Activated CD8-positive, alpha-beta T cell treated with anti-CD3 and anti-CD28 coated beads, Interleukin-2, amount 10 ng/mL, durations not matched to agents 7 days and 5 days (primary cell): ENCODE results near the gene AGAP1. TPM values are rescaled to one million over a fixed set of nuclear protein-coding genes. Genes with fewer than 3 reads are reported as not detected.

Experiments
- ATAC-seq: fragments of 150-1000 bp; cut with Tn5 transposase; one replicate; pipeline ENCODE4 v1.10.0; 2021; ENCODE audit warnings: moderate library complexity
- CTCF ChIA-PET: fragments of 350-600 bp; sonication (Branson Sonifier 250); formaldehyde crosslinking; loops from one replicate; lab custom pipeline; 2021; ENCODE audit warnings: antibody characterized with exemption; lab: Charles Lee
- POLR2A ChIA-PET: fragments of 350-600 bp; sonication (Branson Sonifier 250); formaldehyde crosslinking; loops from one replicate; lab custom pipeline; 2021; ENCODE audit warnings: antibody characterized with exemption; lab: Charles Lee
- DNase-seq: peaks from one replicate; pipeline ENCODE4 v3.0.0-alpha.2; 2020
- H3K27ac Mint-ChIP-seq: one replicate; pipeline ENCODE4 v1.8.0; 2021; ENCODE audit warnings: mild to moderate bottlenecking, mixed read lengths
- H3K27me3 Mint-ChIP-seq: one replicate; pipeline ENCODE4 v1.8.0; 2021; ENCODE audit warnings: low read depth, mixed read lengths
- H3K36me3 Mint-ChIP-seq: one replicate; pipeline ENCODE4 v1.8.0; 2021; ENCODE audit warnings: low read depth, mixed read lengths
- H3K4me1 Mint-ChIP-seq: one replicate; pipeline ENCODE4 v1.8.0; 2021; ENCODE audit warnings: low read depth, mixed read lengths
- H3K4me3 Mint-ChIP-seq: one replicate; pipeline ENCODE4 v1.8.0; 2021; ENCODE audit warnings: mild to moderate bottlenecking, mixed read lengths
- H3K9me3 Mint-ChIP-seq: one replicate; pipeline ENCODE4 v1.8.0; 2022; ENCODE audit warnings: mixed read lengths; ENCODE audit not compliant: insufficient read depth
- total RNA-seq, 2 experiments: library from RNA; stranded (reverse); gene quantifications; one replicate each; pipeline ENCODE4 v1.2.3, GENCODE V29; 2021

The AGAP1 gene
- total RNA-seq, 2 experiments from 2014 or later: 0.82 to 1.3 TPM

GRCh38 chr2:236167297-236168109 is 673.7 kb downstream of the AGAP1 start:
- peaks cover 7% of the 10 kb centered on the region for H3K4me1 Mint-ChIP-seq
- CTCF ChIA-PET: interaction anchor here (1.5 kb wide), 1 partner anchor 10 kb away, joined by 5 read pairs; no protein-coding TSS in a partner anchor
- peaks cover 59% of the 10 kb centered on the region for H3K27me3 Mint-ChIP-seq
- H3K4me3 Mint-ChIP-seq: no peak overlapping the region
- H3K36me3 Mint-ChIP-seq: peaks cover 15% of the 10 kb centered on the region
- DNase-seq (no peak), ATAC-seq (no peak)
- H3K9me3 Mint-ChIP-seq: no peaks in the 10 kb centered on the region
- H3K27ac Mint-ChIP-seq: no peak overlapping the region
- POLR2A ChIA-PET: no interaction called here

GRCh38 chr2:236168110-236169080 is 674.6 kb downstream of the AGAP1 start, which contains the start of gene GBX2:
GBX2 (minus strand) TSS chr2:236168386; CDS start chr2:236167971, 415 bp downstream.
- ATAC-seq (no peak), DNase-seq (no peak)
- Mint-ChIP-seq H3K27ac (peak within 1 kb of the TSS; percentile 61), H3K4me3 (peak within 1 kb of the TSS; percentile 38), H3K4me1 (peaks cover 7% of the 10 kb centered on the region), H3K9me3 (no peaks in the 10 kb centered on the region), H3K36me3 (peaks cover 15% of the 10 kb centered on the region), H3K27me3 (peaks cover 54% of the 10 kb centered on the region)
- ChIA-PET POLR2A (no interaction called here), CTCF (interaction anchor here (1.6 to 3.0 kb wide), 2 partner anchors 9 to 12 kb away, joined by 8 to 19 read pairs; no protein-coding TSS in a partner anchor)

- Mint-ChIP-seq H3K4me3 (peak overlapping the region; percentile 38), H3K27ac (peak overlapping the region; percentile 61), H3K27me3 (peaks cover 63% of the 10 kb centered on the region), H3K36me3 (peaks cover 15% of the 10 kb centered on the region), H3K9me3 (no peaks in the 10 kb centered on the region), H3K4me1 (peaks cover 7% of the 10 kb centered on the region)
- ATAC-seq (no peak), DNase-seq (no peak)
- ChIA-PET POLR2A (no interaction called here), CTCF (interaction anchor here (0.8 to 3.0 kb wide), 3 partner anchors 8 to 403 kb away, joined by 3 to 19 read pairs (median 8); no protein-coding TSS in a partner anchor)
Observed at GRCh38 chr2:236169151-236169721, 675.4 kb downstream of the AGAP1 start.

- POLR2A ChIA-PET: no interaction called here
- peaks cover 65% of the 10 kb centered on the region for H3K27me3 Mint-ChIP-seq
- H3K4me1 Mint-ChIP-seq: peaks cover 7% of the 10 kb centered on the region
- peak overlapping the region; percentile 67 for H3K27ac Mint-ChIP-seq
- no peaks in the 10 kb centered on the region for H3K9me3 Mint-ChIP-seq
- no peak for ATAC-seq
- H3K36me3 Mint-ChIP-seq: peaks cover 15% of the 10 kb centered on the region
- peak overlapping the region; percentile 38 for H3K4me3 Mint-ChIP-seq
- CTCF ChIA-PET: interaction anchor here (0.8 to 3.0 kb wide), 3 partner anchors 8 to 404 kb away, joined by 3 to 19 read pairs (median 8); no protein-coding TSS in a partner anchor
- DNase-seq: no peak
Observed at GRCh38 chr2:236169741-236170589, 676.1 kb downstream of the AGAP1 start.

GRCh38 chr2:236170590-236171165 is 676.8 kb downstream of the AGAP1 start:
- Mint-ChIP-seq H3K4me1 (peaks cover 7% of the 10 kb centered on the region), H3K36me3 (peaks cover 15% of the 10 kb centered on the region), H3K27me3 (peaks cover 65% of the 10 kb centered on the region), H3K27ac (no peak overlapping the region), H3K4me3 (peak overlapping the region; percentile 13), H3K9me3 (no peaks in the 10 kb centered on the region)
- CTCF ChIA-PET: interaction anchor here (3.0 kb wide), 1 partner anchor 10 kb away, joined by 19 read pairs; no protein-coding TSS in a partner anchor
- DNase-seq: no peak
- no peak for ATAC-seq
- POLR2A ChIA-PET: no interaction called here

- Mint-ChIP-seq H3K4me1 (peaks cover 7% of the 10 kb centered on the region), H3K36me3 (peaks cover 15% of the 10 kb centered on the region), H3K9me3 (no peaks in the 10 kb centered on the region), H3K27ac (no peak overlapping the region), H3K27me3 (peaks cover 65% of the 10 kb centered on the region), H3K4me3 (no peak overlapping the region)
- ATAC-seq (no peak), DNase-seq (no peak)
- ChIA-PET POLR2A (no interaction called here), CTCF (interaction anchor here (3.0 kb wide), 1 partner anchor 9 kb away, joined by 19 read pairs; no protein-coding TSS in a partner anchor)
Observed at GRCh38 chr2:236171181-236171679, 677.4 kb downstream of the AGAP1 start.

- no peak for DNase-seq
- CTCF ChIA-PET: interaction anchor here (3.0 kb wide), 1 partner anchor 9 kb away, joined by 19 read pairs; no protein-coding TSS in a partner anchor
Observed at GRCh38 chr2:236171680-236172254, 677.9 kb downstream of the AGAP1 start.

GRCh38 chr2:236172255-236173035 is 678.6 kb downstream of the AGAP1 start:
- POLR2A ChIA-PET: no interaction called here
- Mint-ChIP-seq H3K4me3 (peak overlapping the region; percentile 5), H3K9me3 (no peaks in the 10 kb centered on the region), H3K27me3 (peaks cover 60% of the 10 kb centered on the region), H3K4me1 (no peaks in the 10 kb centered on the region), H3K36me3 (peaks cover 12% of the 10 kb centered on the region), H3K27ac (no peak overlapping the region)
- CTCF ChIA-PET: no interaction called here
- DNase-seq (no peak), ATAC-seq (no peak)

More at GRCh38 chr2:236171680-236172254, 677.9 kb downstream of the AGAP1 start:
- Mint-ChIP-seq H3K36me3 (peaks cover 14% of the 10 kb centered on the region), H3K9me3 (no peaks in the 10 kb centered on the region), H3K27ac (no peak overlapping the region), H3K4me1 (peaks cover 2% of the 10 kb centered on the region), H3K27me3 (peaks cover 62% of the 10 kb centered on the region), H3K4me3 (peak overlapping the region; percentile 5)
- no peak for ATAC-seq
- POLR2A ChIA-PET: no interaction called here

- Mint-ChIP-seq H3K36me3 (peaks cover 12% of the 10 kb centered on the region), H3K4me3 (no peak overlapping the region), H3K4me1 (peaks cover 1% of the 10 kb centered on the region), H3K9me3 (no peaks in the 10 kb centered on the region), H3K27ac (no peak overlapping the region), H3K27me3 (peaks cover 64% of the 10 kb centered on the region)
- ATAC-seq (no peak), DNase-seq (no peak)
- ChIA-PET CTCF (no interaction called here), POLR2A (no interaction called here)
Observed at GRCh38 chr2:236173036-236173728, 679.3 kb downstream of the AGAP1 start.
